ENCODE data around the gene PSPC1. TPM values are rescaled to one million over a fixed set of nuclear protein-coding genes. Genes with fewer than 3 reads are reported as not detected.

PSPC1 gene
- total RNA-seq, 3 donors from 2014 or later (not counting 1 experiment from before 2014, with no cell fraction given) = 94.1 to 110 (median 107) TPM

DNA sequence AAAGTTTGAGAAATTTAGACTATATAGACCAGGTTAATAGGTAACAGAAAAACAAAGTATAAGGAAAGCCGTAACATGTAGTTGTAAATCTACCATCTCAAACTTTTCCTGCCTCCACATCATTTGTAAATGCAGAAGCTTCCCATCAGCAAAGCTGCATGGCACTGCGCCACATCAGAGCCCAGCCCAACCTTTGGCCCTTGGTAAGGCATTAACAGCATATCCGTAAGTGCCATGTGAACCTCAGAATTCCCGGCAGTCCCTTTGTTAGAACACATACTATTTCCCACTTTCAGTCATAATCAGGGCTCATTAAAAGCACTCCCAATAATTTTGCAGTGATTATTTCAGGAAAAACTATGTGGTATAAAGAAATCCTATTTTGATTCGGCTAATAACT is 97.7 kb downstream of the PSPC1 start:
- no peak overlapping the region for H3K27ac Mint-ChIP-seq

DNA sequence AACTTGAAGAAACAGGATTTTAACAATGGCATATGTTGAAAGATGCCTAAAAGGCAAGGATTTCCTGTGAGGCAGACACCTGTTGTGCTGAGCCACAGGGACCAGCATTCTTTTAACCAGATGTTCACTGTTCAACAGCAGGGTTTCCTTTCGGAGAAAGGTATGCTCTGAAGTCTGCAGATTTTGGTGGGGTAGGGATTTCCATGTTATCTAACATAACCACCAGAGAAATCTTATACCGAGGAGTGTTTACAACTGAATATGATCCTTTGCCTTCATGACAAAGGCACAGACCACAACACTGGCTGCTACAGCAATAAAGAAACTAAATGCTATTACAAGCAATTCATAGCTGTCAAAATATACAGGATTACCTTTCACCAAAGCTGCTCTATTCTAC is 101.2 kb downstream of the PSPC1 start:
- no peaks in the 10 kb centered on the region for H3K27me3 Mint-ChIP-seq (ENCODE audit: low read depth in 2 of 2)
- Histone ChIP-seq H3K27me3 (ENCODE audit: control insufficient read depth, insufficient read depth, low read length) (no peaks in the 10 kb centered on the region), H3K27ac (ENCODE audit: low read length) (no peak overlapping the region), H3K36me3 (ENCODE audit: control insufficient read depth, insufficient read depth, low read length) (peaks cover 7% of the 10 kb centered on the region), H3K4me3 (ENCODE audit: low read length) (no peak overlapping the region), H3K4me1 (ENCODE audit: control insufficient read depth, insufficient read depth, low read length) (no peaks in the 10 kb centered on the region), H3K9me3 (ENCODE audit: control insufficient read depth, insufficient read depth, low read length) (no peaks in the 10 kb centered on the region)
- WGBS (ENCODE audit: insufficient coverage) = 29% methylated on average over 1 of the region's 2 CpGs
- intact Hi-C loops (cut with micrococcal nuclease) = no loop called here
- ATAC-seq (no peak), DNase-seq (peak in 1 of 2 donors; percentile 18)
- no peaks in the 10 kb centered on the region for H3K36me3 Mint-ChIP-seq
- H3K4me1 Mint-ChIP-seq = peaks cover 10 to 30% of the 10 kb centered on the region in 2 donors
- H3K4me3 Mint-ChIP-seq = no peak overlapping the region
- TF ChIP-seq, protein P1, sequence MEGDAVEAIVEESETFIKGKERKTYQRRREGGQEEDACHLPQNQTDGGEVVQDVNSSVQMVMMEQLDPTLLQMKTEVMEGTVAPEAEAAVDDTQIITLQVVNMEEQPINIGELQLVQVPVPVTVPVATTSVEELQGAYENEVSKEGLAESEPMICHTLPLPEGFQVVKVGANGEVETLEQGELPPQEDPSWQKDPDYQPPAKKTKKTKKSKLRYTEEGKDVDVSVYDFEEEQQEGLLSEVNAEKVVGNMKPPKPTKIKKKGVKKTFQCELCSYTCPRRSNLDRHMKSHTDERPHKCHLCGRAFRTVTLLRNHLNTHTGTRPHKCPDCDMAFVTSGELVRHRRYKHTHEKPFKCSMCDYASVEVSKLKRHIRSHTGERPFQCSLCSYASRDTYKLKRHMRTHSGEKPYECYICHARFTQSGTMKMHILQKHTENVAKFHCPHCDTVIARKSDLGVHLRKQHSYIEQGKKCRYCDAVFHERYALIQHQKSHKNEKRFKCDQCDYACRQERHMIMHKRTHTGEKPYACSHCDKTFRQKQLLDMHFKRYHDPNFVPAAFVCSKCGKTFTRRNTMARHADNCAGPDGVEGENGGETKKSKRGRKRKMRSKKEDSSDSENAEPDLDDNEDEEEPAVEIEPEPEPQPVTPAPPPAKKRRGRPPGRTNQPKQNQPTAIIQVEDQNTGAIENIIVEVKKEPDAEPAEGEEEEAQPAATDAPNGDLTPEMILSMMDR (IDR thresholded peaks at IDR 0.05) = no peak
- no peaks in the 10 kb centered on the region for H3K9me3 Mint-ChIP-seq
- H3K27ac Mint-ChIP-seq = peak overlapping the region; percentile 19 to 24

More for the DNA sequence above, 97.7 kb downstream of the PSPC1 start:
- intact Hi-C loops (cut with micrococcal nuclease) = no loop called here
- H3K27me3 Mint-ChIP-seq (ENCODE audit: low read depth in 2 of 2) = no peaks in the 10 kb centered on the region
- no peaks in the 10 kb centered on the region for H3K36me3 Mint-ChIP-seq
- H3K4me3 ChIP-seq (ENCODE audit: low read length) = no peak overlapping the region
- no peaks in the 10 kb centered on the region for H3K27me3 ChIP-seq (ENCODE audit: control insufficient read depth, insufficient read depth, low read length)
- DNase-seq (no peak), ATAC-seq (no peak)
- H3K4me1 Mint-ChIP-seq = peaks cover 10 to 21% of the 10 kb centered on the region in 2 donors
- WGBS (ENCODE audit: insufficient coverage) = 100% methylated on average over 4 of the region's 5 CpGs
- no peaks in the 10 kb centered on the region for H3K9me3 ChIP-seq (ENCODE audit: control insufficient read depth, insufficient read depth, low read length)
- no peak overlapping the region for H3K27ac ChIP-seq (ENCODE audit: low read length)
- no peaks in the 10 kb centered on the region for H3K4me1 ChIP-seq (ENCODE audit: control insufficient read depth, insufficient read depth, low read length)
- H3K4me3 Mint-ChIP-seq = no peak overlapping the region
- no peaks in the 10 kb centered on the region for H3K9me3 Mint-ChIP-seq
- peaks cover 6% of the 10 kb centered on the region for H3K36me3 ChIP-seq (ENCODE audit: control insufficient read depth, insufficient read depth, low read length)
- TF ChIP-seq, protein P1 (IDR thresholded peaks at IDR 0.05) = no peak

DNA sequence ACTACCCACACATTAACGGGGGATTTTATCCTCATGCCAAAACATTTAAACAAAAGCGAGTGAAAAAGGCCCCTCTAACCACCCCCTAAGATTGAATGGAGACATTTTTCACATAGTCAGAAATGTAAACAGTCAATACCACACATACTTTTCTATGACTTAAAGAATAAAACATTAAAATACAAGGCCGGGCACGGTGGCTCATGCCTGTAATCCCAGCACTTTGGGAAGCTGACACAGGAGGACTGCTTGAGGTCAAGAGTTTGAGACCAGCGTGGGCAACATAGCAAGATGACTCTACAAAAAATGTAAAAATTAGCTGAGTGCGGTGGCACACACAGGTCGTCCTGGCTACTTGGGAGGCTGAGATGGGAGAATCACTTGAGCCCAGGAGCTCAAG is 102.0 kb downstream of the PSPC1 start:
- ATAC-seq = no peak
- H3K27me3 Mint-ChIP-seq (ENCODE audit: low read depth in 2 of 2) = no peaks in the 10 kb centered on the region

More for the DNA sequence above, 102.0 kb downstream of the PSPC1 start:
- H3K36me3 ChIP-seq (ENCODE audit: control insufficient read depth, insufficient read depth, low read length) = peaks cover 14% of the 10 kb centered on the region
- H3K9me3 Mint-ChIP-seq = no peaks in the 10 kb centered on the region
- H3K4me3 ChIP-seq (ENCODE audit: low read length) = no peak overlapping the region
- H3K4me1 Mint-ChIP-seq = peaks cover 10 to 25% of the 10 kb centered on the region in 2 donors
- intact Hi-C loops (cut with micrococcal nuclease) = no loop called here
- no peaks in the 10 kb centered on the region for H3K36me3 Mint-ChIP-seq
- H3K27ac ChIP-seq (ENCODE audit: low read length) = no peak overlapping the region
- peak overlapping the region in 1 of 2 donors; percentile 46 for H3K27ac Mint-ChIP-seq
- DNase-seq = no peak
- no peak overlapping the region for H3K4me3 Mint-ChIP-seq
- 97% methylated on average over 7 of the region's 7 CpGs for WGBS (ENCODE audit: insufficient coverage)
- H3K4me1 ChIP-seq (ENCODE audit: control insufficient read depth, insufficient read depth, low read length) = no peaks in the 10 kb centered on the region
- TF ChIP-seq, protein P1 (IDR thresholded peaks at IDR 0.05) = no peak
- H3K9me3 ChIP-seq (ENCODE audit: control insufficient read depth, insufficient read depth, low read length) = no peaks in the 10 kb centered on the region
- H3K27me3 ChIP-seq (ENCODE audit: control insufficient read depth, insufficient read depth, low read length) = no peaks in the 10 kb centered on the region

All from natural killer cell (primary cell).